T-helper 1 cell treated with Interleukin-12 subunit alpha and Interleukin-12 subunit beta and Interleukin-4 antibody, amounts not matched to agents 30 μg/mL and 1 μg/mL, for 36 hours (primary cell): ENCODE measurements around the gene ESYT2.

Source experiments
- H3K27ac Mint-ChIP-seq: one replicate; pipeline ENCODE4 v1.8.0; 2021; ENCODE audit warnings: mild to moderate bottlenecking, mixed read lengths
- H3K27me3 Mint-ChIP-seq: one replicate; pipeline ENCODE4 v1.8.0; 2021; ENCODE audit warnings: low read depth, mixed read lengths
- H3K36me3 Mint-ChIP-seq: one replicate; pipeline ENCODE4 v1.8.0; 2021; ENCODE audit warnings: low read depth, mixed read lengths
- H3K4me1 Mint-ChIP-seq: one replicate; pipeline ENCODE4 v1.8.0; 2021; ENCODE audit warnings: low read depth, mixed read lengths
- H3K4me3 Mint-ChIP-seq: one replicate; pipeline ENCODE4 v1.8.0; 2021; ENCODE audit warnings: mild to moderate bottlenecking, moderate library complexity, mixed read lengths
- H3K9me3 Mint-ChIP-seq: one replicate; pipeline ENCODE4 v1.8.0; 2021; ENCODE audit warnings: mixed read lengths

Gene ESYT2

DNA sequence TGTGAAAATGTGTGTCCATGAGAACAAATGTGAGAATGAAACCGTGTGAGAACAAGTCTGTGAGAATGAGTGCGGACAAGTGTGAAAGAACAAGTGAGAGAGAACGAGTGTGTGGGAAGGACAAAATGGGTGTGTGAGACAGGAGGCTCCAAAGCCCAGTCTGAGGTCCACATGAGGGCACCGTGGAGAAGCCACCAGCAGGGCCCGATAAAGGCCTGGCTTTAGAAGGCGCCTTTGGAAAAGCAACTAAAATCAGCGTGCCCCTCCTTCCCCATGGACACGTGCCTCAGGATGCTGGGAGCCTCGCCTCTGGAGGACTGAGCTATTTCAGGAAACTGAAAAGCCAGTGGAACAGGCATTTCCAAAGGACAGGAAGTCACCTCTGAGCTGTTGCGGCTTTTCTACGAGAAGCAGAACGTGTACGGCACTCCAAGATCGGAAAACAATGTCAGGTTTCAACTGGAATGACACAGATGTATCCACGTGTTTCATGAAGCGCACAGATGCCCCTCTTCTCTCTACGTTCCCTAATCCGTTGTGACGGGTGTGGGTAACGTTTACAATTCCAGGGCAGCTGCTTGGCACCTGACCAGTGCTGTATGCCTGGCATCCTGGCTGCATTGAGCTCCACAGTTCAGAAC lies 46.4 kb downstream of the ESYT2 start:
- Mint-ChIP-seq H3K4me3 (no peak overlapping the region), H3K4me1 (peaks cover 19% of the 10 kb centered on the region), H3K27ac (no peak overlapping the region), H3K27me3 (no peaks in the 10 kb centered on the region), H3K36me3 (peaks cover 18% of the 10 kb centered on the region), H3K9me3 (no peaks in the 10 kb centered on the region)

DNA sequence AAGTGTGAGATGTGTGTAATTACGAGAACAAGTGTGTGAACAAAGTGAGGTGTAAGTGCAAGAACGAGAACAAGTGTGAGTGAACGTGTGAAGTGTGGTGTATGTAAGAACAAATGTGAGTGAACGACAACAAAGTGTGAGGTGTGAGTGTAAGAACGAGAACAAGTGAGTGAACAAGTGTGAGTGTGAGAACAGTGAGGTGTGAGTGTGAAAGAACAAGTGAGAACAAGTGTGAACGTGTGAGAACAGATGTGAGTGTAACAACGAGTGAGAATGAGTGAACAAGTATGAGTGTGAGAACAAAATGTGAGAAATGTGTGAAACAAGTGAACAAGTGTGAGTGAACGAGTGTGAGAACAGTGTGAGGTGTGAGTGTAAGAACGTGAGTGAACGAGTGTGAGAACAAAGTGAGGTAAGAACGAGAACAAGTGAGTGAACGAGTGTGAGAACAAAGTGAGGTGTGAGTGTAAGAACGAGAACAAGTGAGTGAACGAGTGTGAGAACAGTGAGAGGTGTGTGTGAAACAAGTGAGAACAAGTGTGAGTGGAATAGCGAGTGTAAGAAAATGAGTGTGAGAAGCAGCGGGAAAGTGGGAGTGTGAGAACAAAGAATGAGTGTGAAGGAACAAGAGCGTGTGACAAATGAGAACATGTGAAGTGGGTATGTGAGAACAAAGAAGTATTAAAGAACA lies 47.2 kb downstream of the ESYT2 start:
- H3K27me3 Mint-ChIP-seq = no peaks in the 10 kb centered on the region
- no peaks in the 10 kb centered on the region for H3K9me3 Mint-ChIP-seq
- H3K27ac Mint-ChIP-seq = no peak overlapping the region
- H3K4me1 Mint-ChIP-seq = peaks cover 21% of the 10 kb centered on the region
- H3K4me3 Mint-ChIP-seq = no peak overlapping the region
- H3K36me3 Mint-ChIP-seq = peaks cover 21% of the 10 kb centered on the region

DNA sequence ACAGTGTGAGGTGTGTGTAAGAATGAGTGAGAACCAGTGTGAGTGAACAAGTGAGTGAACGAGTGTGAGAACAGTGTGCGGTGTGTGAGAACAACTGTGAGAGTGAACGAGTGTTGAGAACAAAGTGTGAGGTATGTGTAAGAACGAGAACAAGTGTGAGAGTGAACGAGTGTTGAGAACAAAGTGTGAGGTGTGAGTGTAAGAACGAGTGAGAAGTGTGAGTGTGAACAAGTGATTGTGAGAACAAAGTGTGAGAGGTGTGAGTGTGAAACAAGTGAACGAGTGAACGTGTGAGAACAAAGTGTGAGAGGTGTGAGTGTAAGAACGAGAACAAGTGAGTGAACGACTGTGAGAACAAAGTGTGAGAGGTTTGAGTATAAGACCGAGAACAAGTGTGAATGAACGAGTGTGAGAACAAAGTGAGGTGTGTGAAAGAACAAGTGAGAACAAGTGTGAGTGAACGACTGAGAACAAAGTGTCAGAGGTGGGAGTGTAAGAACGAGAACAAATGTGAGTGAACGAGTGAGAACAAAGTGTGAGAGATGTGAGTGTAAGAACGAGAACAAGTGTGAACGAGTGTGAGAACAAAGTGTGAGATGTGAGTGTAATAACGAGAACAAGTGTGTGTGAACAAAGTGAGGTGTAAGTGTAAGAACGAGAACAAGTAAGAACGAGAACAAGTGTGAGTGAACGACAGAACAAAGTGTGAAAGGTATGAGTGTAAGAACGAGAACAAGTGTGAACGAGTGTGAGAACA lies 47.9 kb downstream of the ESYT2 start:
- H3K36me3 Mint-ChIP-seq = peaks cover 20% of the 10 kb centered on the region
- peaks cover 21% of the 10 kb centered on the region for H3K4me1 Mint-ChIP-seq
- no peak overlapping the region for H3K4me3 Mint-ChIP-seq
- H3K27ac Mint-ChIP-seq = no peak overlapping the region
- no peaks in the 10 kb centered on the region for H3K27me3 Mint-ChIP-seq
- H3K9me3 Mint-ChIP-seq = no peaks in the 10 kb centered on the region

DNA sequence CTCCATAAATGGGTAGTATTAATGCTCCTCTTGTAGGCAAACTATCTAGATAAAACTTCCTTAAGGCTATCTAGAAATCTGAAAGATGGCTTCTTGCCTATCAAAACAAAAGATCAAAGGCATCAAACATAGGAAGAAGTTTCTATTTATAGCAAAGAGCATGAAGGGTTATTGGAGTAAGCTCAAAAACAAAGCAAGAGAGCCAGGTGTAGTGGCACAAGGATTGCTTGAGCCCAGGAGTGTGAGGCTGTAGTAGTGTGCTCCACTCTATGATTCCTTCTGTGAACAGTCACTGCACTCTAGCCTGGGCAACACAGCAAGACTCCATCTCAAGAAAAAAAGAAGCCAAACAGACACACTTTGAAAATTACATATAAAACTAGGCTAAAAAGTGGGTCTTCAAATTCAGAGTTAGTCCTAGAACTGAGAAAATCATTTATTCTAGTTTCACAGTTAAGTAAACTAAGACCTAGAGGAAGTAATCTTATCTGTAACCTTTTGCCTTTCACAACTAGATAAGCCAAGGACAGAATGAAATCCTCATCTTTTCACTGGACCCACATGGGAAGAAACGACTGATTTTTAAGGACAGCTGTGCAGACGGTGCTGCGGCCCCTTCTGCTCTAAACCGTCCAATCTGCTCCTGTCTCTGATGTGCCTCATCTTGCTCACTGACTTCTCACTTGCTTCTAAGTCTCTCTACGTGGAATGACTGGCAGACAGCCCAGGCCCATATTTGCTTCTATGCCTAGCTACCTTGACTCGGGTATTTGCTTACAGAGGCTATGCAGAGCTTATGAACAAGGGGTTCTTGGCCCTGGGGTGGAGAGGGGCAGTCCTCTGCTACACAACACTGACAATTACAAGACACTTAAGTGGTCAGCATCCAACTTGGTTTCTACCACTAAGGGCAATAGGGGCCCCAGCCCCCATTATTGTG lies 50.0 kb downstream of the ESYT2 start:
- H3K4me3 Mint-ChIP-seq = peak overlapping the region; percentile 29
- peaks cover 31% of the 10 kb centered on the region for H3K36me3 Mint-ChIP-seq
- peak overlapping the region; percentile 67 for H3K27ac Mint-ChIP-seq
- H3K27me3 Mint-ChIP-seq = no peaks in the 10 kb centered on the region
- H3K4me1 Mint-ChIP-seq = peaks cover 31% of the 10 kb centered on the region
- H3K9me3 Mint-ChIP-seq = no peaks in the 10 kb centered on the region

DNA sequence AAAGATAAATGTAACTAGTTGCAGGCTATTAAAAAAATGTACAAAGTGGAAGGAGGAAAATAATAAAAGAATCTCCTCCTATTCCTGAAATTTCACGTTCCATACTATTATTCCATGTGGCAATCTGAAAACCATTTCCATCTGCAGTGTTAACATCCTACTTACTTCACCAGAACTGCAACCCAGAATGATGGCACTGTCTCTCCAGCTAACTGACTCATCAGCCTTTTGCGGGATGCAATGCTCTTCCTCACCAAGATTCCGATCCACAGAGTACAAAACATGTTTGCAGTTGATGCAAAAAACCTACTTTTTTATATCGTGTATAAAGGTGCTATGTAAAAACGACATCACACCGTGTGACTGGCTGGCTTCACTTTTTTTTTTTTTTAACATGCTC lies 50.8 kb downstream of the ESYT2 start:
- Mint-ChIP-seq H3K36me3 (peaks cover 35% of the 10 kb centered on the region), H3K9me3 (no peaks in the 10 kb centered on the region), H3K4me3 (peak overlapping the region; percentile 29), H3K27ac (peak overlapping the region; percentile 67), H3K27me3 (no peaks in the 10 kb centered on the region), H3K4me1 (peaks cover 31% of the 10 kb centered on the region)

DNA sequence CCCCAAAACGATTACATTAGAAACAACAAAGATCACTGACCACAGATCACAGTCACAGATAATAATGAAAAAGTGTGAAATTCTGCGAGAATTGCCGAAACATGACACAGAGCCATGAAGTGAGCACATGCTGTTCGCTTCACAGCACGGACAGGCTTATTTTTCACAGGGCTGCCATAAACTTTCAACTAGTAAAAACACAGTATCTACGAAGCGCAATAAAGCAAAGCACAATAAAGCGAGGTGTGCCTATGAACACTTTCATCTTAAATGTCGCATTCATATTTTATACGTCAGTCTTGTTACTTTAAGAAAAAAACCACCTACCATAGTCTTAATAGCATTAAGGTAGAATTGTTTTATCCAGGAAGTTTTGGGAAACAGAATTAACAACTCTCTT lies 51.5 kb downstream of the ESYT2 start:
- Mint-ChIP-seq H3K9me3 (no peaks in the 10 kb centered on the region), H3K4me1 (peaks cover 31% of the 10 kb centered on the region), H3K4me3 (no peak overlapping the region), H3K27me3 (no peaks in the 10 kb centered on the region), H3K36me3 (peaks cover 40% of the 10 kb centered on the region), H3K27ac (no peak overlapping the region)

DNA sequence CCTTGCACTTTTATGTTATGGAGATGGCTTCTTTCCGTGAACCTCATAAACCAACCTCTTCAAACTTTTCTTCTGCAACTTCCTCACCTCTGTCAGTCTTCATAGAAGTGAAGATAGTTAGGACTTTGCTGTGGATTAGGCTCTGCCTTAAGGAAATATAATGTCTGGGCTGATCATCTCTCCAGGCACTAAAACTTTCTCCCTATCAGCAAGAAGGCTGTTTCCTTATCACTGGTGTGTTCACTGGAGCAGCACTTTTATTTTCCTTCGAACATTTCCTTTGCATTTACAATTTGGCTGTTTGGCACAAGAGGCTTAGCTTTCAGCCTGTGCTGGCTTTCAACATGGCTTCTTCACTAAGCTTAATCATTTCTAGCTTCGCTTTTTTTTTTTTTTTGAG lies 52.8 kb downstream of the ESYT2 start:
- Mint-ChIP-seq H3K27me3 (no peaks in the 10 kb centered on the region), H3K4me3 (no peak overlapping the region), H3K4me1 (peaks cover 31% of the 10 kb centered on the region), H3K27ac (no peak overlapping the region), H3K9me3 (no peaks in the 10 kb centered on the region), H3K36me3 (peaks cover 46% of the 10 kb centered on the region)

DNA sequence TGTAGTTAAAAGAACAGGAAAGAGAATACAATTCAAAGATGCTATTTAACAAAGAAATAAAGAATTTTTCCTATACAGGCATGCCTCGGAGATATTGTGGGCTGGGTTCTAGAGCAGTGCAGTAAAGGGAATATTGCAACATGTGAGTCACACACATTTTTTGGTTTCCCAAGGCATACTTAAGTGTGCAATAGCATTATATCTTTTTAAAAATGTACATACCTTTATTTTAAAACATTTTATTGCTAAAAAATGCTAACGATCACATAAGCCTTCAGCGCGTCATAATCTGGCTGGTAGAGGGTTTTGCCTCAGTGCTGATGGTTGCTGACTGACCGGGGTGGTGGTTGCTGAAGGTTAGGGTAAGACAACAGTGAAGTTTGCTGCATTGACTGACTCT lies 54.4 kb downstream of the ESYT2 start:
- Mint-ChIP-seq H3K4me1 (peaks cover 31% of the 10 kb centered on the region), H3K27me3 (no peaks in the 10 kb centered on the region), H3K9me3 (no peaks in the 10 kb centered on the region), H3K4me3 (no peak overlapping the region), H3K36me3 (peaks cover 48% of the 10 kb centered on the region), H3K27ac (peak overlapping the region; percentile 31)

DNA sequence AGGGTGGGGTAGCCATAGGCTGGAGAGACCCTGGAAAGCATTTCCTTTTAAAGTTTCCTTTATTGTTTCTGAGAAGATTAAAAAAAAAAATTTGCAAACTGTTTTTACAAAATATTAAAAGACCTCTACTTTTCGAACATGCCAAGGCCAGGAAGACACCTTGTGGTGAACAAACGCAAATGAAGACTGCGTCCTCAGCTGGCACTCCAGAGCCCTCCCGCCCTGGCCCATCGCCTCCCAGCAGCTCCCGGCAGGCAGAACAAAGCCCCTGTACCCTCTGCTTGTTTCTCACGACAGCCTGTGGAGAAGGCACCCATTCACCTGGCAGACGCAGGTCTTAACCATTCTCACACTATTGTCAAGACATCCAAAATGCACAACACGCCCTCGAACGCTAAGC lies 56.4 kb downstream of the ESYT2 start:
- H3K4me3 Mint-ChIP-seq = no peak overlapping the region
- no peaks in the 10 kb centered on the region for H3K9me3 Mint-ChIP-seq
- H3K36me3 Mint-ChIP-seq = peaks cover 41% of the 10 kb centered on the region
- no peak overlapping the region for H3K27ac Mint-ChIP-seq
- H3K27me3 Mint-ChIP-seq = no peaks in the 10 kb centered on the region
- peaks cover 18% of the 10 kb centered on the region for H3K4me1 Mint-ChIP-seq

DNA sequence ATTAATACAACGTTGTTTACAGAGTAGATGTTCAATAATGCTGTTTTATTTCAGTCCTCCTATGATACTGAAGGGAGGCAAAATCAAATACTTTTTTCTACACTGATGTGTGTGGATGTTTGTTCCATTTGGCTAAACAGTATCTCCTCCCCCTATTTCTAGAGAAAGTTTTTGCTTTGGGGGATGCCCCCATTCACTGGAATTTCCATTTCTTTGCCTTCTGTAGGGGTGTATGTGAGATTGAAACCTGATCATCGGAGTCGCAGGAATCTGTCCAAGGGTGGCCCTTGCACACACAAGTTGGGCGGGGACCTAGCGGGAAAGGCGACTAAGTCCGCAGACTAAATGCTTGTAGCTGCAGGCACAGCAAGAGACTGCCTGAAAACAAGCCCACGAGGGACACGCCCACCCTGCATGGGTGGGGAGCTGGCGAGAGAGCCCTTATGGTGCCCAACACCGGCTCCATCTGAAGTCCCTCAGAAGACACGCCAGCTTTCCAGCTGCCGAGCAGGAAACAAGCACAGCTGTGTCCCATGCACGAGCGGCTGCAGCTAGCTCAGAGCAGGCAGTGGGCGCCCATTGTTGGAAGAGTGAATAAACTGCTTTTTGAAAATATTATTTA lies 58.0 kb downstream of the ESYT2 start:
- no peaks in the 10 kb centered on the region for H3K27me3 Mint-ChIP-seq
- H3K36me3 Mint-ChIP-seq = peaks cover 36% of the 10 kb centered on the region
- no peaks in the 10 kb centered on the region for H3K9me3 Mint-ChIP-seq
- H3K4me1 Mint-ChIP-seq = peaks cover 22% of the 10 kb centered on the region
- no peak overlapping the region for H3K27ac Mint-ChIP-seq
- no peak overlapping the region for H3K4me3 Mint-ChIP-seq

DNA sequence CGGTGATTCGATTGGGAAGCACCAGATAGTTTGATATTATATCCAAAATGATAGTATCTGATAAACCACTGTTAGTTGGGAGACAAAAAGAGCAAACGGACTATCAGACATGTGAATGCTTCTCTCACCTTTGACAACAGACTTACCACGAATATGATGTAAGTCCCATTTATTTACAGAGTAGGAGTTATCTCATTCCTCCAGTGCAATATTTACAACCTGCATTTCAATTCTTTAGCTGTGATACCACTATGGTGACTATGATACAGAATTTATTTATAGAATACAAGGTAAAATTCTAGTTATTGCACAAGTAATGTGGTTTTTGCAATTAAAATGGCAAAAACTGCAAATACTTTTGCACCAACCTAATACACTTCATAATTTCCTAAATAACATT lies 61.6 kb downstream of the ESYT2 start:
- Mint-ChIP-seq H3K27ac (no peak overlapping the region), H3K4me1 (peaks cover 12% of the 10 kb centered on the region), H3K36me3 (peaks cover 35% of the 10 kb centered on the region), H3K4me3 (no peak overlapping the region), H3K9me3 (no peaks in the 10 kb centered on the region), H3K27me3 (no peaks in the 10 kb centered on the region)

DNA sequence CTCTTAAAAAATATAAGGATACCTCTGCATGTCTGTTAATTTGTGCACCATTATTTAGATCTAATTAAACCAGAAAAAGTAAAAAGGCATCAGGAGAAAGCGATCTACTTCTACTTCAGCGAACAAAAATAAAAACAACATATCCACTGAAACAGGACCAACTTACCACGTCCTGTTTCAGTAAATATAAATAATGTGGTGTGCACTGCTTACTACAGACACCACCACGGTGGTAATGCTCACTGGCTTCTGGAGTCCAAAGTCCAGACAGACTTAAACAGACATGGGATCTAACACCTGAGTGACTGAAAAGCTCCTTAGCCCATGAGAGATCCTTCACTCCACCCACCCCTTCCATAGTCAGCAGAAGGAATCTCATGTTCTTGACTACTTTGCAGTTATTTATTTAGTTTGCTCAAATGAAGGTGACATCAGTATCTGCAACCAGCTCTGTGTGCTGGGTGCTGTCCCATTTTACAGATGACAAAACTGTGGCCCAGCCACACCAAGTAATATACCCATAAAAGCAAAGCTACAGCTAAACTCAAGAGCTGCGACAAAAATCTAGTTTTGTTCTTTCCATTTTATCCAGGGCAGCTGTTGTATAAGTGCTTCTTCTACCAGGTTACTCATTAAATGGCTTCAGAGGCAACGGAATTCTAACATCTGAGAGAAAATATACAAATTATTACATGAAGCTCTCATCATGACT lies 62.6 kb downstream of the ESYT2 start:
- no peak overlapping the region for H3K4me3 Mint-ChIP-seq
- peaks cover 12% of the 10 kb centered on the region for H3K4me1 Mint-ChIP-seq
- no peaks in the 10 kb centered on the region for H3K27me3 Mint-ChIP-seq
- H3K36me3 Mint-ChIP-seq = peaks cover 36% of the 10 kb centered on the region
- no peak overlapping the region for H3K27ac Mint-ChIP-seq
- no peaks in the 10 kb centered on the region for H3K9me3 Mint-ChIP-seq

DNA sequence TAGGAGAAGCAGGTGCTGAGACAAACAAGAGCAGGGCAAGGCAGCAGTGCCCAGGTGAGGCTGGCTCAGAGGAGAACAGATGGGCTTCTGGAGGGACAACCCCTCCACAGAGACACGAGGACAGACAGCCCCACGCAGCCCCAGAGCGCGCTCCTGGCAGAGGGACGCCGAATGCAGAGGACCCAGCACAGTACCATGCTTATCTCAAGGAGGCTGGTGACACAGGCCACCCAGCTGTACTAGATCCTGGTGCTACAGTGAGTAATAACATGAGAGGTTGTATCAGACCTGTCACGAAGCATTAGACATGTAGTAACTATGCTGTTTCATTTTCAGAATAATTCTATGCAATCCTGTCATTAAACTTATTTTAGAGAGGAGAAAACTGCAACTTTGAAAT lies 64.3 kb downstream of the ESYT2 start:
- no peak overlapping the region for H3K27ac Mint-ChIP-seq
- H3K4me1 Mint-ChIP-seq = peaks cover 12% of the 10 kb centered on the region
- H3K9me3 Mint-ChIP-seq = no peaks in the 10 kb centered on the region

More for the DNA sequence above, 64.3 kb downstream of the ESYT2 start:
- no peaks in the 10 kb centered on the region for H3K27me3 Mint-ChIP-seq
- peaks cover 46% of the 10 kb centered on the region for H3K36me3 Mint-ChIP-seq
- no peak overlapping the region for H3K4me3 Mint-ChIP-seq
